GM20000 (cell line): ENCODE results near the gene AANAT.
"Not testable (repeated sequence)": the region's sequence is repeated elsewhere in the genome, so short reads cannot be mapped to it uniquely, and the experiment has no call there.

Experiments used
- DNase-seq: peaks from one replicate; pipeline ENCODE4 v3.0.0; 2012; ENCODE audit warnings: low spot score
- TF ChIP-seq, protein P1 (sequence below): IDR thresholded peaks from 2 replicates; pipeline ENCODE4 v1.5.1; 2012; ENCODE audit warnings: mild to moderate bottlenecking, control low read depth; ENCODE audit errors: extremely low read depth, missing control alignments

Gene AANAT

DNA sequence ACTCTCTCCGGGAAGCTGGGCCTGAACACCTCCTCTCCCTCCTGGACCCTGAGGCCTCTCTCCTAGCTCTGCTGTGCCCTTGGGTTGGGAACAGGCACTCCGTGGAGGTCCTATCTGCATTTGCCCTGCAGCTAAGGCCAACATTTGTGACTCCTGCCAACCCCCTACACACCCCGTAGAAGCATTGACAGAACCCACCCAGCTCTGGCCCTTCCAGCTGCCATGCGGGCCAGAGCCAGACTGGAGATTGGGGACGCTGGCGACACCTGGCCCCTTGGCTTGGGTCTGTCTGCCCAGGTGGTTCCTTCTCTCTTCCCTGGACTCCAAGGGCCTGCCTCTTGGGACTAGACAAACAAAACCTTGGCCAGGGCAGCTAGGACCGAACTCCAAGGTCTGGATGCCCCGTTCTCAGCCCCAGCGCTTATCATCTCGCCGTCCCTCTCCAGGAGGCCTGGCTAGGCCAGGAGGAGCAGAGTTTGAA lies 34.5 kb downstream of the AANAT start:
- no peak for DNase-seq
- TF ChIP-seq, protein P1, sequence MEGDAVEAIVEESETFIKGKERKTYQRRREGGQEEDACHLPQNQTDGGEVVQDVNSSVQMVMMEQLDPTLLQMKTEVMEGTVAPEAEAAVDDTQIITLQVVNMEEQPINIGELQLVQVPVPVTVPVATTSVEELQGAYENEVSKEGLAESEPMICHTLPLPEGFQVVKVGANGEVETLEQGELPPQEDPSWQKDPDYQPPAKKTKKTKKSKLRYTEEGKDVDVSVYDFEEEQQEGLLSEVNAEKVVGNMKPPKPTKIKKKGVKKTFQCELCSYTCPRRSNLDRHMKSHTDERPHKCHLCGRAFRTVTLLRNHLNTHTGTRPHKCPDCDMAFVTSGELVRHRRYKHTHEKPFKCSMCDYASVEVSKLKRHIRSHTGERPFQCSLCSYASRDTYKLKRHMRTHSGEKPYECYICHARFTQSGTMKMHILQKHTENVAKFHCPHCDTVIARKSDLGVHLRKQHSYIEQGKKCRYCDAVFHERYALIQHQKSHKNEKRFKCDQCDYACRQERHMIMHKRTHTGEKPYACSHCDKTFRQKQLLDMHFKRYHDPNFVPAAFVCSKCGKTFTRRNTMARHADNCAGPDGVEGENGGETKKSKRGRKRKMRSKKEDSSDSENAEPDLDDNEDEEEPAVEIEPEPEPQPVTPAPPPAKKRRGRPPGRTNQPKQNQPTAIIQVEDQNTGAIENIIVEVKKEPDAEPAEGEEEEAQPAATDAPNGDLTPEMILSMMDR = no peak

DNA sequence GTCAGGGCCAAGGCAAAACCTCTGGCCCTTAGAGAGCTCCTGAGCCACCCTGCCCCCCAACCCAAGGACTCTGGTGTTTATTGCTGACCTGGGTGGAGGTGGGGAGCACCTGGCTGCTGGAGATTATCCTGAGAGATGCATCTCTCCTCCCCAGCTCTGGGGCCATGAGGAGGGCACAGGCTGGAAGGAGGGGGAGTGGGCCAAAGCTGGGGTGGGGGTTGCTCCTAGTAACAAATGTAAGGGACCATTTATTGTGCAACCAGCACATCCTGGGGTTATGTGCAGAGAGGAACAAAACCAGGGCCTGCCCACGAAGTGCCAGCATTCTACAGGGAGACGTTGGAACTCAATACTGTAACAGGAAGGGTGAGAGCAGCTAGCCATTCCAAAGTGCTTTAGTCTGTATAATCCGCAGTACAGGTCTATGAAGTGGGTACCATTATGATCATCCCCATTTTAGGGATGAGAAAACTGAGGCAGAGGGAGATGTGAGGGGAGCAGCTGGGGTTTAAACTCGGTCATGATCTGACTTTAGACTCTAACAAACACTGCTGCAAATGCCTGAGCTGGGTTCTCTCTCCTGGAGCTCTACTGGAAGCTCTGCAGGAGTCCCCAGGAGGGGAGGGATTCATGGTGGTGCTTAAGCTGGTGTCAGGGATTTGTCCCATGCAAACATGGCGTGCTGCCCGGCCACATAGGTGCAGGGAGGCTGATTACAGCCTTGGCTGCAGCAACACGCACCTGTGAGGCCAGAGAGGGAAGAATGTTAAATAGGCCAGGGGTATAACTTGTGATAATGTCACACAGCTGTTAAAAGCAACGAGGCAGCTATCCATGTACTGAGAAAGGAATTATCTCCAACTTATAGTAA lies 35.2 kb downstream of the AANAT start:
- no peak for DNase-seq
- TF ChIP-seq, protein P1 = no peak

DNA sequence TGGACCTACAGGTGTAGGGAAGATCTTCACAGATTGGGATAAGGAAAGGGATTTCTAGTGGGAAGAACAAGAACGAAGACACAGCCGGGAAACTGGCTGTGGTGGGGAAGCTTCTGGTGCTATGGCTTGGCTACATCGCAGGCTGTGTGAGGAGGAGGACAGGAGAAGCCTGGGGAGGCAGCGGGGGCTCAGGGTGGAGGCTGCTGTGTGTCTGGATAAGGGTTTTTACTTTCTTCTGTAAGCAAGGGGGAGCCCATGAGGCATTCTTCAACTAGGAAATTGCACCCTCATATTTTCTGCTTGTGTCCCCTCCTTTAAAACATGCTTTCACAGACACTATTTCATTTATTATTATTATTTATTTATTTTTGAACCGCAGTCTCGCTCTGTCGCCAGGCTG lies 36.7 kb downstream of the AANAT start:
- TF ChIP-seq, protein P1 = peak; percentile 1
- DNase-seq = no peak

DNA sequence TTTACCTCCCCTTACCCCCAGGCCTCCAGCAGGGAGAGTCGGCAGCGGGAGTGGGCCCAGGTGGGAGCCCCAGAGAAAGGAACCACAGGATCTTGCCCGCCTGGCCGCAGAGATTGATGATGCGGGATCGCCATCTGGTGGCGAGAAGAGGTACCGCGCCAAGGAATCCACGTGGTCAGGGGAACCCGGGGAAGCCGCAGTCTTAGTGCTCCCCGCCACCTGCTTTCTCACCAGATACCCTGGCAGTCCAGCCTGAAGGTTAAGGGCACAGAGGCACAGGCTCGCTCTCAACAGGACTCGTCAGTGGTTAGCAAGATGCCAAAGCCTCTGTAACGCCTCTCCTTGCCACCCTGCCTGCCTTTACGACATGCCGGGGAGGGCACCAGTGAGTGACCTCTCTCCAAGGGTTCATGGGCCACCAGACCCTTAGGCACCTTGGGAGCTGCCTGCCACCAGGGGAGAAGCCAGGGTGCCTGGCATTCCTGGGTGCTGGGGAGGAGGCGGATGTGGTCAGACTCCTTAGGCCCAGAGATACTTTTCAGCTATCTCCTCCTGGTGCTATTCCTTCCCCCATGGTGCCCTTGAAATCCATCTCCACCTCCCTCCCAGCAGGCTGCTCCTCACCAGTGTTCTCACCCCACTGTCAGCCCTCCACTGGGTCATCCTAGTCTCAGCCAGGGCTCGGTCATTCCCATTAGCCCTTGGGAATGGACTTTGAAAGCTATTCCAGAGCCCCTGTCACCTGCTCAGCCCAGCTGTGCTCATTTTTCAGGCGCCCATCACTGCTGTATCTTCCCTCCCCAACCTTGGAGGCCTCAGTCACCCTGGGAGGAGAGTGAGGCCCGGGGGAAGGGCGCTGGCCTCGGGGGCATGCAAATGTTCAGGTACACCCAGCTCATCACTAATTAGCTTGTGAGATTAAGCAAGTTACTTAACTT lies 39.3 kb downstream of the AANAT start:
- DNase-seq = peak; percentile 85

DNA sequence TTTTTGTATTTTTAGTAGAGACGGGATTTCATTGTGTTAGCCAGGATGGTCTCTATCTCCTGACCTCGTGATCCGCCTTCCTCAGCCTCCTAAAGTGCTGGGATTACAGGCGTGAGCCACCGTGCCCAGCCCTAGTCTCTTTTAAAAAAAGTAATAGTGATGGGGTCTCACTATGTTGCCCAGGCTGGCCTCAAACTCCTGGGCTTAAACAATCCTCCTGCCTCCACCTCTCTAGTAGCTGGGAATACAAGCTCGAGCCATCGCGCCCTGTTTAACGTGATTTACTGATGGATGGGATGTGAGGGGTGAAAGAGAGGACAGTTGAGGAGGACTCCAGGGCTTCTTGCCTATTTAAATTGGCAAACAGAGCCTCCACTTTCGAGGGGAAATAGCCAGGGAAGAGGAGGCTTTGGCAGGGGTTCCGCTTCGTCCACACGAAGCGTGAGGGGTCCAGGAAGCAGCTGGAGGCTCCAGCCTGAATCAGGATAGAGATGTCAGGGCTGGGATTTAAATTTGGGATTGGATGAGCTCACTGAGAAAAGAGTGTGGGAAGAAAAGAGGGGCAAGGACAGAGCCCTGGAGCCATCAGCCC lies 41.2 kb downstream of the AANAT start:
- not testable (repeated sequence) for DNase-seq

More for the DNA sequence above, 39.3 kb downstream of the AANAT start:
- TF ChIP-seq, protein P1 = peak; percentile 89

DNA sequence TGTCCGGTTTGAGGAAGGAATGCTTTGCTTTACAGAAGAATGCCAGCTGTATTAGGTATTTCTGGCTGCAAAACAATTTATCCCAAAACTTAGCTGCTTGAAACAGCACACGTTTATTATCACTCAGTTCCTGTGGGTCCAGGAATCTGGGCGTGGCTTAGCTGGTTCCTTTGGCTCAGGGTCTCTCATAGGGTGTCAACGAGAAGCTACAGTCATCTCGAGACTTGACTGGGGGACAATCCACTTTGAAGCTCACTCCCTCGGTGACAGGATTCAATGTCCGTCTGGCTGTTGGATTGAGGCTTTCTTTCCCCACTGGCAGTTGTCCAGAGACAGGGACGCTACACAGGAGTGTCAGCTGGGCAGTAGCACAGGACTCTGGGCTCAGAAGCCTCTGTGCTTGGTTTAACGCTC lies 43.4 kb downstream of the AANAT start:
- TF ChIP-seq, protein P1 = no peak
- DNase-seq = no peak

DNA sequence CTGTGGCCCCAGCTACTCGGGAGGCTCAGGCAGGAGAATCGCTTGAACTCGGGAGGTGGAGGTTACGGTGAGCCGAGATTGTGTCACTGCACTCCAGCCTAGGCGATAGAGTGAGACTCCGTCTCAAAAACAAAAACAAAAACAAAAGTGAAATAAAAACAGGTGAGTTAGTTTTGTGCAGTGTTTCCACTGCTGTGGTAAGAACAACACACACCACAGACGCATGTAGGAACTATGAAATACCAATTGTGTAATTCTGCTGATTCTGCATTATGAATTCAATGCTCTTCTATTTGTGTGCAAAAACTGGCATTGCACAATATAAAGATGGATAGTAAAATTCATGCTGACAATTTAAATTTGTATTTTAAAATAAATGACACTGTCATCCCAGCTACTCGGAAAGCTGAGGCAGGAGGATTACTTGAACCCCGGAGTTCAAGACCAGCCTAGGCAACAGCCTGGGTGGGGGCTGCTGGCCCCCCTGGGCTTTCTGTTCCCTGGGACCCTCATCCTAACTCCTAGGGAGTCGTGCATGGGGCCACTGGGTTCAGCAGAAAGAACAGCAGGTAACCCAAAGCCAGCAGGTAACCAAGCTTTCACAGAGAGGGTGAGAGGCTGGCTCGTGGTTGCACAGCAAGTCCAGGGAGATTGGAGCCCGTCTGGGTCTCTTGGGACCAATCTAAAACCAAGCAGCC lies 44.4 kb downstream of the AANAT start:
- TF ChIP-seq, protein P1 = no peak
- DNase-seq = no peak
